HEK293T (cell line): ENCODE measurements around the gene PACC1.

ENCODE experiments used
- BHLHE40 ChIP-seq: fragments of 450-650 bp; IDR thresholded peaks from 2 replicates; pipeline ENCODE4 v1.6.1; 2016; ENCODE audit warnings: mild to moderate bottlenecking, moderate library complexity, borderline replicate concordance
- FOXK2 ChIP-seq: fragments of 450-650 bp; IDR thresholded peaks from 2 replicates; pipeline ENCODE4 v1.6.1; 2016; ENCODE audit warnings: mild to moderate bottlenecking
- FOXM1 ChIP-seq: fragments of 450-650 bp; IDR thresholded peaks from 2 replicates; pipeline ENCODE4 v1.6.1; 2017; ENCODE audit warnings: mild to moderate bottlenecking, borderline replicate concordance
- HDGF ChIP-seq: fragments of 450-650 bp; IDR thresholded peaks from 2 replicates; pipeline ENCODE4 v1.6.1; 2017; ENCODE audit warnings: antibody characterized with exemption, borderline replicate concordance
- SP1 ChIP-seq: fragments of 450-650 bp; IDR thresholded peaks from 2 replicates; pipeline ENCODE4 v1.6.1; 2017
- SUZ12 ChIP-seq: fragments of 450-650 bp; IDR thresholded peaks from 2 replicates; pipeline ENCODE4 v1.6.1; 2016; ENCODE audit warnings: mild to moderate bottlenecking
- TARDBP ChIP-seq: fragments of 450-650 bp; IDR thresholded peaks from 2 replicates; pipeline ENCODE4 v1.6.1; 2016

DNA sequence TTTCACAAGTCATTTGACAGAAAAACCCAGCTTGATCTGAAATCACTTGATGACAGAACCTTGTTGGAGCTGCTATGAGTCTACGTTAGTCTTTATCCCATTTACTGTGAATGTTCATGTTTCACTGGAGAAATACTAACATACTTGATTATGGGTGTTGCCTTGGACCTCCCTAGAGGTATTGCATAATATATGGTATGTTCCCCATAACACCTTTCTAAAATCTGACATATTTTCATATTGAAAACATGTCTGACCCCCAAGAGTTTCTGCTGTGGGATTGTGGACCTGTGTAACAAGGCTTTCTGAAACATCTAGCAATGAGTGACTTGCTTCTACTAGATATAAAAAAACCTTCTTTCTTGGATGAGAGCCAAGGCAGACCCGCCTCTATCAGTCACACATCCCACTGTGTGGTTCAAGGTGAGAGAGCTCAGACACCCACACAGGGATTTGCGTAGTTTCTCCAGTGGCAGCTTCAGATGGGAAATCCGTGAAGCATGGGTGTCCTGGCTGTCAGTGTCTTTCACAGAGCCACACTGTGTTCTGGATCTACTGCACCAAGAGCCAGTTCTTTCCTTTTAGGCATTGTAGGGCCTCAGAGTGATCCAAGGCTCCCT is 22.6 kb upstream of the PACC1 start:
- TF ChIP-seq SP1 (no peak), BHLHE40 (no peak), TARDBP (no peak), SUZ12 (no peak), FOXK2 (no peak), FOXM1 (no peak), HDGF (no peak)
